ENCODE measurements around the gene H2BW2.
"Not testable (repeated sequence)": the region's sequence is repeated elsewhere in the genome, so short reads cannot be mapped to it uniquely, and the experiment has no call there.

DNA sequence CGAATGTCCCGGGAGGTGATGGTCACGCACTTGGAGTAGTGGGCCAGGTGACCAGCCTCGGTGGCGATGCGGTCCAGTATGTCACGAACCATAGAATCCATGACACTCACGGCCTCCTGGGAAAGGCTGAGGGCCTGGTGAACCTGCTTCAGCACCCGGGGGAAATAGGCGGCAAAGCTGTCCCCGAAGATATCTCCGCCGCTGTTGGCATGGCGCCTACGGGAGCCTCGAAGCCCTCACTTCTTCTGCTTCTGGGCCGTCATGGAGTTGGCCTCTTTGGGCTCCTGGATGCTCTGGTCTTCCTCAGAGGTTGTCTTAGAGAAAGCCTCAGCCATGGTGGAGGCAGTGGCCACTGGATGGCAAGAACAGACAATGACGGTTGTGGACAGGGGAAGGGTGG lies 22.9 kb downstream of the H2BW2 start:
- TF ChIP-seq, protein P1, sequence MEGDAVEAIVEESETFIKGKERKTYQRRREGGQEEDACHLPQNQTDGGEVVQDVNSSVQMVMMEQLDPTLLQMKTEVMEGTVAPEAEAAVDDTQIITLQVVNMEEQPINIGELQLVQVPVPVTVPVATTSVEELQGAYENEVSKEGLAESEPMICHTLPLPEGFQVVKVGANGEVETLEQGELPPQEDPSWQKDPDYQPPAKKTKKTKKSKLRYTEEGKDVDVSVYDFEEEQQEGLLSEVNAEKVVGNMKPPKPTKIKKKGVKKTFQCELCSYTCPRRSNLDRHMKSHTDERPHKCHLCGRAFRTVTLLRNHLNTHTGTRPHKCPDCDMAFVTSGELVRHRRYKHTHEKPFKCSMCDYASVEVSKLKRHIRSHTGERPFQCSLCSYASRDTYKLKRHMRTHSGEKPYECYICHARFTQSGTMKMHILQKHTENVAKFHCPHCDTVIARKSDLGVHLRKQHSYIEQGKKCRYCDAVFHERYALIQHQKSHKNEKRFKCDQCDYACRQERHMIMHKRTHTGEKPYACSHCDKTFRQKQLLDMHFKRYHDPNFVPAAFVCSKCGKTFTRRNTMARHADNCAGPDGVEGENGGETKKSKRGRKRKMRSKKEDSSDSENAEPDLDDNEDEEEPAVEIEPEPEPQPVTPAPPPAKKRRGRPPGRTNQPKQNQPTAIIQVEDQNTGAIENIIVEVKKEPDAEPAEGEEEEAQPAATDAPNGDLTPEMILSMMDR (IDR thresholded peaks at IDR 0.05) = not testable (repeated sequence)
- not testable (repeated sequence) for TF ChIP-seq POLR2AphosphoS5 (IDR thresholded peaks at IDR 0.05; ENCODE audit: low read depth, low read length); REST (IDR thresholded peaks at IDR 0.05; ENCODE audit: insufficient read depth in 1 of 2, low read depth in 2 of 2, low read length in 1 of 2); TCF7L2 (IDR thresholded peaks at IDR 0.05; ENCODE audit: low read depth, low read length)

Measured in Panc1 (cell line).